Stimulated activated CD4-positive, alpha-beta T cell treated with anti-CD3 and anti-CD28 coated beads, Interleukin-12 subunit alpha, Interleukin-12 subunit beta, amount 100 ng/mL, for 48 hours (primary cell): ENCODE measurements around the gene FXYD5.
"Not testable (repeated sequence)": the region's sequence is repeated elsewhere in the genome, so short reads cannot be mapped to it uniquely, and the experiment has no call there.

Experiments
- DNase-seq, 3 donors: peaks; one replicate each; pipeline ENCODE4 v3.0.0-alpha.2; 2020; ENCODE audit warnings: low read depth in 2 of 3, low spot score in 1 of 3

The FXYD5 gene

GRCh38 chr19:35136977-35137702 lies 17.4 kb upstream of the FXYD5 start:
- DNase-seq, result no peak

DNA sequence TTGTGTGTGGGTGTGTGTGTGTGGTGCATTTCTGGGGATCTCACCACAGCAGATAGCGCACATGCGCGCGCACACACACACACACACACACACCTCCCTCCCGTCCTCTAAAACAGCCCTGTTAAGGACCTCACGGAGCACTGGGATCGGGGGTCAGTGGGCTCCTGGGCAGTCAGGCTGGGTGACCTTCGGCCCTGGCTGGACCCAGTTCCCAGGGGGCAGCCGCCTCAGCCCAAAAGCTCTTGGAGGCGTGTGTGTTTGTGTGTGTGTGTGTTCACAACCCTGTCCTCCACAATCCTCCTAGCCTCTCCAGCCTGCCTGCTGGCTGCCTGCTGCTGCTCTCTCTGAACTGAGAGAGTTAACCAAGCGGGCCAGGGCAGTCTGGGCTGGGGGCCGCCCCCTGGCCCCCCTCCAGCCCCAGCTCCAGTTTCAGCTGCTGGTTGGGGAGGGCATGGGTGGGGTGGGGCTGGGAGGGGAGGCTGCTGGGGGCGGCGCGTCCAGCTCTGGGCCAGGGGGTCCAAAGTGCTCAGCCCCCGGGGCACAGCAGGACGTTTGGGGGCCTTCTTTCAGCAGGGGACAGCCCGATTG lies 16.1 kb upstream of the FXYD5 start, which contains the start of gene FXYD1:
TSS of gene FXYD1 (plus strand) at position 520 of the 588 bp plus-strand sequence. CDS start 1,256 bp downstream, outside the sequence.
- DNase-seq, result no peak

GRCh38 chr19:35140207-35140961 lies 14.2 kb upstream of the FXYD5 start:
- no peak for DNase-seq

- DNase-seq, result peak; percentile 96 to 98 (median 96)
Observed at GRCh38 chr19:35140962-35141836, 13.3 kb upstream of the FXYD5 start.

GRCh38 chr19:35141837-35142605 lies 12.5 kb upstream of the FXYD5 start:
- peak in 1 of 3 donors; percentile 8 for DNase-seq

GRCh38 chr19:35142606-35143230 lies 11.8 kb upstream of the FXYD5 start:
- peak; percentile 41 to 56 (median 46) for DNase-seq

GRCh38 chr19:35143231-35143715 lies 11.3 kb upstream of the FXYD5 start, which contains the start of gene FXYD7:
FXYD7 (plus strand) TSS chr19:35143255; CDS start chr19:35143334, 79 bp downstream.
- DNase-seq, result no peak

DNA sequence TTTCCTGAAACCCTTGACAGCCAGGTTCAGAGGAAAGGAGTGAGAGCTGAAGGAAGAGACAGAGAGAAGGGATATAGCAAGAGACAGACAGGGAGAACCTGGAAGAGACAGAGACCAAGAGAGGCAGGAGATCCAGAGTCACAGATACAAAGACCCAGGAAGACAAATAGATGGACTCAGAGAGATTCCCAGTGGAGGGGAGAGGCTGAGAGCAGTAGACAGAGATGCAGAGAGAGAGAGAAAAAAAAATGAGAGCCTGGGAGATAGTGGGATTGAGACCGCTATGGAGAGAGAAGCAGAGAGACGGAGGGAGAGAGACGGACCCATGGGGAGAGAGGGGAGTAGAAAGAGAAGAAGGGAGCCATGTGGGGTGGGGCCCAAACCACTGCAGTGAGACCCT lies 10.7 kb upstream of the FXYD5 start:
- DNase-seq, result no peak

GRCh38 chr19:35144259-35144599 lies 10.3 kb upstream of the FXYD5 start:
- DNase-seq, result no peak

- no peak for DNase-seq
Observed at GRCh38 chr19:35144600-35145436, 9.7 kb upstream of the FXYD5 start.

DNA sequence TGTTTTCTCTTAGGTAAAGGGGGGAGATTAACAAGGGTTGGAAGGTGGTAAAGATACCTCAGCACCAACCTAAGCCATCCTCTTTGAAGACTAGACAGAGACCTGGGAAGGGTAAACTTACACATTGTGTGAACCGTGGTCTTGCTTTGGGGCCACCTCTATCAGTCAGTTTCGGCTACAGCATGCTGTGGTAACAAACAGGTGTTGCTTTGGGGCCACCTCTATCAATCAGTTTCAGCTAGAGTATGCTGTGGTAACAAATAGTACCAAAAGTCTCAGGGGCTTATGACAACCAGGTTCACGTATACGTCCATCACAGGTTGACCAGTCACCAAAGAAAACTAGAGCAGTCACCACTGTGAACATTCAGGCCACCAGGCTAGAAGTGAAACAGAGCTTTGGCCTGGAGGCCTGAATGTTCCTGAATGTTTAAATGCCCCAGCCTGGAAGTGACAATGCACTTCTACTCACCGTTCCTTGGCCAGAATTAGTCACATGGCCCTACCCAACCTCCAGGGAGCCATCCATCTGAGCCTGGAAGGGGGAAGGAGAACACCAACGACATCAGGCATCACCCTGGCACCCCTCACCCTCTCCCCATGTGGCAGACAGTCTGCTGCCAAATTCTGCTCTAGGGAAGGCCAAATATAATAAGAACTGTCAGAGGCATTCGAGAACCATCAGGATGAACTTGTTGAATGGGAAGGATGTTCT lies 7.6 kb upstream of the FXYD5 start:
- DNase-seq, result no peak

DNA sequence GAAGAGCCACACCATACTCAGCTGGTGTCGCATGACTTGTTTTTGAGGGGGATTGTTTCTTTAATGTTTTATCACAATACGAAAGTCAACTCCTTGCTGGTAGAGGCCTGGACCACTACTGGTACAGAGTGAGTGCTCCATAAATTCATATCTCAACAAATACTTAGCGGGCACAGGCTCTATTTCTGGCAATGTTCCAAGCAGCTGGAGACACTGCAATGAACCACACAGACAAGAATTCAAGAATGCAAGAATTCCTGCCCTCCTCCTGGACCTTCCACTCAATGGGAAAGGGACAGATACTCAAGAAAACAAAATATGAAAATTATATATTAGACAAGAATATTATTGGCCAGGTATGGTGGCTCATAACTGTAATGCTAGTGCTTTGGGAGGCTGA lies 5.1 kb upstream of the FXYD5 start:
- DNase-seq, result no peak

DNA sequence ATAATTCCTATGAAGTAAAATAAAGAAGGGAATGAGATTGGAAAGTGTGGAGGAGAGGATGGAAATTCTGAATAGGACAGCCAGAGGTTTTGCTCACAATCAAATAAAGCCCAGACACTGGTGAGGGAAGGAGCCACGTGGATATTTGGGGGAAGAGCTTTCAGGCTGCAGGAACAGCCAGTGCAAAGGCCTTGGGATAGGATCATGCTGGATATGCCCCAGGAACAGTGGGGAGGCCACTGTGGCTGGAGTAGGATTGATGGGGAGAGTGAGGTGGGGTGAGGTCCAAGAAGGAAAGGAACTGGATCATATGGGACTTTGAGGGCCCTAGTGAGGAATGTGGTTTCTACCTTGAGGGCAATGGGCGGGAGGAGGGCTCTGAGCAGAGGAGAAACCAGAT lies 4.1 kb upstream of the FXYD5 start:
- no peak for DNase-seq

DNA sequence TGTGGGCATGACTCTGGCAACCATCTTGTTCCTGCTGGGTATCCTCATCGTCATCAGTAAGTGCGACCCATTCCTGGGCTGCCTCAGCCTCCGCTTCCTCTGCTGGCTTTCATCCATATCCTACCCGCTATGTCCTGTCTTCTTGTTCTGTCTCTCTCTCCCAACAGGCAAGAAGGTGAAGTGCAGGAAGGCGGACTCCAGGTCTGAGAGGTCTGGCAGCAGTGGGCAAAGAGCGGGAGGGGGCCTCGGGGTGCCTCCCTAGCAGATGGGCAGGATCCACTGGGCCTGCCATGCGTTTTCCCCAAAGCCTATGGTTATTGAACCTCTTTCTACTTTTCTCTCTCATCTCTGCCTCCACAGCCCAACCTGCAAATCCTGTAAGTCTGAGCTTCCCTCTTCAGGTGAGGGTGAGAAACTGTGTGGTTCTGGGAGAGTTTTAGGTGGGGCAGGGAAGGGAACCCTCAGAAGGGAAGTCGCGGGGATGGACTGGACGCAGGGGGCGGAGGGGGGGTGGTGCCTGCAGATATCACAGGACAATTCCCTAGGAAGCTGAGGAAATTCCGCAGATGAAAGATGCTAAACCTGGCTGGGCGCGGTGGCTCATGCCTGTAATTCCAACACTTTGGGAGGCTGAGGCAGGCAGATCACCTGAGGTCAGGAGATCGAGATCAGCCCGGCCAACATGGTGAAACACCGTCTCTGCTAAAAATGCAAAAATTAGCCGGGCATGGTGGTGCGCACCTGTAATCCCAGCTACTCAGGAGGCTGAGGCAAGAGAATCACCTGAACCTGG lies 3.1 kb upstream of the FXYD5 start:
- no peak for DNase-seq

GRCh38 chr19:35153129-35153522 lies 1.4 kb upstream of the FXYD5 start:
- DNase-seq, result not testable (repeated sequence)

- peak; percentile 69 to 77 (median 74) for DNase-seq
Observed at GRCh38 chr19:35153701-35154524, 622 bp upstream of the FXYD5 start.
